IPS DF 19.7 (cell line): ENCODE results near the gene ZNF521.

Source experiments
- DNase-seq: peaks from one replicate; pipeline ENCODE4 v3.0.0-alpha.2; 2013; ENCODE audit warnings: low read depth, low spot score

ZNF521 gene

GRCh38 chr18:25335676-25336075 is 16.3 kb downstream of the ZNF521 start:
- no peak for DNase-seq

- no peak for DNase-seq
Measured at GRCh38 chr18:25335062-25335461, 16.9 kb downstream of the ZNF521 start.

- DNase-seq = no peak
Measured at GRCh38 chr18:25334588-25334987, 17.4 kb downstream of the ZNF521 start.

DNA sequence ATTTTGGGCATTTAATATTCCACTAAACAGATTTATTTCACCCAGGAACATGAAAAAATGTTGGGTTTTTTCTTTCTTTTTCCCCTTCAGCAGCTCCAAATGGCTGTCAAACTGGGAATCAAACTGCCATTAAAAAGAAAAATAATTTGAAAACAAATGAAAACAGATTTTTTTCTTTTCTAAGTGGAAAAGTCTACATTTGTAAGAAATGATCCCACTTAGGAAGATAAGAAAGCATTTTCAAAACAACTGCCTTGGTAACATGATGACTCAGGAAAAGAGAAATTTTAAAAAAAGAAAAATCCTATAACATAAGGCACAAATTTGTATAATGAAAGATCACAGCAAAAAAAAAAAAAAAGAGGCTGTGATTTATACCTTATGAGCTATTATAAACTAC is 20.0 kb downstream of the ZNF521 start:
- DNase-seq = no peak

DNA sequence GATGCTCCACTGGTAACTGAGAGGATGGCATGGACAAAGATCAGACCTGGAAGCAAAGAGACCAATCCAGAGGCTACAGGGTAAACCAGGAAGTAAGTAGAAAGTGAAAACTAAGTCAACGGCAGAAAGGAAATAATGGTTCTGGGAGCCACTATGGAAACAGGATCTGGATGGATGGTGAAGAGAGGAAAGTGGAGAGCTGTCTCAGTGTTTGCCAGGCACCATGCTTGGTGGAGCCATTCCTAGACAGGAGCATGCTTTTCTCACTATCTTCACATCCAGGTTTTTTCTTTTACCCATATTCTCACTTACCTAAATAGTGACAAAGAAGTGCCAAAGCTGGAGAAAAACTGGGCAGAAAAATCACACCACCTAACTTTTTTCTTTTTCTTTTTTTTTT is 22.2 kb downstream of the ZNF521 start:
- peak; percentile 23 for DNase-seq

- DNase-seq = no peak
Measured at GRCh38 chr18:25327584-25327983, 24.4 kb downstream of the ZNF521 start.

- no peak for DNase-seq
Measured at GRCh38 chr18:25326361-25326952, 25.5 kb downstream of the ZNF521 start.

DNA sequence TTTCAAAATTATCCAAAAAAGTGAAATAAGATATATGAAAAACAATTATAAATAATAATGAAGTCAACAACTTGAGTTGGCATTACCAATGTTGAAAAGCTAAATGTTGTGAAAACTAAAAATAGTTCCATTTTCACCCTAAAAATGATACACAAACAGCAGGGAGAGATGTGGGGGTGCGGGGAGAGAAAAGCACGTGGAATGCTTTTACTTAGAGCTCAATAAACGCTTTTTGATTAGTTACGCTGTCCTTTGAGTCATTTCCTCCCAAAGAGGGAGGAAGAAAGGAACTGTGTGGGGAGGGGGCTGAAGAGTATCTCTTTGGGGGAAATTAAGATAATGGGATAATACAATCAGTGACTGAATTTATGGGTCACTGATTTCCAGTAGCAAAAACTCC is 29.2 kb downstream of the ZNF521 start:
- no peak for DNase-seq

- DNase-seq = no peak
Measured at GRCh38 chr18:25316381-25317018, 35.5 kb downstream of the ZNF521 start.

GRCh38 chr18:25314838-25315190 is 37.2 kb downstream of the ZNF521 start:
- DNase-seq = no peak

DNA sequence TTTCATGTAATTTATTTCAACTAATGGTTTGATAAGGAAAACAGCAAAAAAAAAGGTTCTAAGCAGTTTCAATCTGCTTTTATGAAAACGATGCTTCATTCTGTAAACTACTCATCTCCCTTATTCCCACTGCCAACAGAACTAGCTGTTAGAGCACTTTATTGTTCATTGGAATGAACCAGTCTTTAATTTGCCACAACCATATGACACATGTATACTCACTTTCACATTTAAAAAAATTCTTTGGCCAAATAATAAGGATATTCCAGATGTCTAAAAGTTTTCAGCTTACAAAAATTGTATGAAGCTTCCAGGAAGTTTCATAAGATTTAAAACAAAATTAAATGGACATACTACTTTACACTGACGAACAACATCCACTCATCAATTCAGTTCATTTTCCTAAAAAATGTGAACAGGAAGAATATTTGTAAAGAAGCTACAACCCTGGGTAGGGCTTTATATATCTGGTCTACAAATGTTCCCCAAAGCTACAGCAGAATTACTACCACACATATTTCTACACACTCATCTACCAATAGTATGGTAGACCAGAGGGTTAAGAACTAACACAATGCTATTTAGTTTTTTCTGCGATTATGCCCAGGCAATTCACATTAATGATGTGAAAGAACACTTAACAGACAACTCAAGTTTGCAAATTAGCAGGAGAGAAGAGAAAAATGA is 37.7 kb downstream of the ZNF521 start:
- no peak for DNase-seq

DNA sequence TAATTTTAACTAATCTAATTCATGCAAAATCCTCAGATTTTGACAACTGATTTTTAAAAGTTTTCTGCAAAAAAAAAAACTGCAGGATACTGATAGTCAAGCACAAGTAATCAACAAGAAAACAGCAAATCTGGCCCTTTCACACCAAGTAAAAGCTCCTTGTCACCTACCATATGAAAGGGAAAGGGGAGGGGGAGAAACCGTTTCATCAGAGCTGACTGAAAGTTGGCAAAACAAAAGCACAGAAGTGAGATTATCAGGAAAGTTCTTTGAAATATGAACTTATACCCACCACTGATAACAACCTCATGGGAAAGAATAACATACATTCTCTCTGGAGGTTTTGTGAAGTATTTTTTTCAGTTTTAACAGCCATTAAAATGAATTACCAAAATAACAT is 38.7 kb downstream of the ZNF521 start:
- DNase-seq = no peak

DNA sequence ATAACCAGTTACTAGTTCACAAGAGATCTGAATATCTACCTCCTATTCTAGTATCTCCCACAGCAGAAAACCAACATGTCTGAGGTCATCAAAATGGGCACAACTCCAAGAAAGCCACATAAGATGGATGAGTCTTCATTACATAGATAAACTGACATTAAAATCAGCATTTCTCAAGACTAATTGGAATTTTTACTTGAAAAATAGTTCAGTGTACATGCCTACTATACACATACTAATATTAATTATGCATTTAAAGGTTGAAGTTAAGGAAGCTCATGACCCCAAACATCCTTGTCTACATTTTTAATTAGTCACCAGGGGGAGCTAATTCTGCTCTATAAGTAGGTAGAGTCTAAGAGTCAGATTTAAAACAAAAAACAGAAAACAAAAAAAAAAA is 41.9 kb downstream of the ZNF521 start:
- no peak for DNase-seq

DNA sequence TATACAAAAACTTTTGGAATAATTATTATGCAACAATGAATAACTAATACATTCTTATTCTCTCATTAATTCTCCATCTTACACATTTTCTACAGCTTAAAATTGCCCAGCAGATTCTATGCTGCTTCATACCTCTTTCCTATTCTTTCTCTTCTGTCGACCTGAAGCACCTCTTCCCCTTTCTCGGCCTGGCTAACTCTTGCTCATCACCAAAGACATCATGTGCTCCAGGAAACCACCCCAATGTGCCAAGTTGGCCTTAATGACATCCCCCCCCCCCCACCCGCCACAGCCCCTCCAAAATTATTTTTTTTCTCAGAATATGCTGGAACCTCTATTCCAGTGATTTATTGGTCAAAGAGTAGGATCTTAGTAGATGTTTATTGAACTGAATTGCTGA is 43.6 kb downstream of the ZNF521 start:
- no peak for DNase-seq

GRCh38 chr18:25307192-25307591 is 44.8 kb downstream of the ZNF521 start:
- DNase-seq = no peak

DNA sequence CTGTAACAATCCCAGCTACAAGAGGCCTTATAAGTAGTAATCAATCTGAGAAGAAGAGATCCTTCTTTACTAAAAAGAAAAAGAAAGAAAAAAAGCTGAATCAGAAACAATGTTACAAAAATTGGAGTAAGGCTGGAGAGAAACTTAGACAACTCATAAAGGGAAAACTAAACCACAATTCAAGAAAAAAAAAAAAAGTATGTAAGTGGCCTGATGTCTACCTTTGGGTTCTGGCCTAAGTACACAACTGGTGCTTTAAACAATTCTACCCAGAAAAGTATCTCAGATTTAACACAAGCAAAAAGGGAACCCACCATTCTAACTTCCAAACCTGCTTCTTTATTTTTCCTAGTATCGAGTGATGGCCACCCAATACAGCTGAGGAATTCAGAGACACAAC is 45.3 kb downstream of the ZNF521 start:
- DNase-seq = no peak

GRCh38 chr18:25305584-25305983 is 46.4 kb downstream of the ZNF521 start:
- DNase-seq = no peak

GRCh38 chr18:25300492-25300891 is 51.5 kb downstream of the ZNF521 start:
- DNase-seq = no peak

- DNase-seq = no peak
Measured at GRCh38 chr18:25299426-25300300, 52.3 kb downstream of the ZNF521 start.

DNA sequence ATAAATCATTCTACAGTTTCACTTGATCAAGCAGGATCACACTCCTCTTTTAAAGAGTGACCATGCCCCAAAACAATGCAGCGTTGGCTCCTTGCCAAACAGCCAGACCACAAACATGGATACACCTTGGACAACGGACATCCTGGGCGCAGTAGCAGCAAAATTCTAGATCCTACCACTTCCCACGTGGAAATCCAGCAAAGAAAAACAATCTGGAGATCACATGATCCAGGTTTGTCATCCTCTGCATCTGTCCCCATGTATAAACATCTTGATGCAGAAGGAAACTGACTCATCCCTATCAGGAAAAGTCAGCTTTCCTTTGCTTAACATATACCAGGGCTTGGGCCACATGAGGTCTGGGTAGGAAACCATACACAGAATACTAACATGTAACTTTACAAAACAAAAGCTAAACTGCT is 53.1 kb downstream of the ZNF521 start:
- no peak for DNase-seq

DNA sequence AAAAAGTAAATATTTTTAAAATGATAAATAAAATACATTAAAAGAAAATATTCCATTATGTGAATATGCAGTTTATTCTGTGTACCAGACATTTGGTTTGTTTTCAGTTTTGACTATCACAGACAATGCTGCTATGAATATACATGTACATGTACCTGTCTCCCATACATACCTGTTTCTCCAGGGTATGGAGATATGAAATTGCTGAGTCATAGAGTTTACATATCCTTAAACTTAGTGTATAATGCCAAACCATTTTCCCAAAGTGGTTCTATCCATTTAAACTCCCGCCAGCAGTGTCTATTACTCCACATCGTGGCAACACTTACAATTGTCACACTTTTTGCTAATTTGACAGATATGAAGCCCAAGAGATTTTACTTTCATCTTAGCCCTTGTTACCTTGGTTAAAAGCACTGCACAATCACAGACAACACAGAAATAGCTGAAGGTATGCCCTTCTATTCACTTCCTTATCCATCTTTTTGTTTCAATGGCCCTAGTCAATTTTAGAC is 56.3 kb downstream of the ZNF521 start:
- DNase-seq = no peak

- DNase-seq = no peak
Measured at GRCh38 chr18:25291150-25291549, 60.8 kb downstream of the ZNF521 start.
